Measurements from ENCODE around the gene CELF1.
A peak's percentile ranks its signal among the peaks of the same experiment; 100 is the strongest.

Gene CELF1

GRCh38 chr11:47430524-47430923, 122.4 kb downstream of the CELF1 start:
- Histone ChIP-seq H3K4me1 (ENCODE audit: low read length) (no peaks in the 10 kb centered on the region), H2AFZ (ENCODE audit: low read length) (no peak overlapping the region), H3K27me3 (replicated peaks; ENCODE audit: insufficient read depth, low read length) (no peaks in the 10 kb centered on the region), H3K4me2 (ENCODE audit: low read depth, low read length) (no peak overlapping the region), H3K9me2 (replicated peaks; ENCODE audit: insufficient read depth, low read length) (no peaks in the 10 kb centered on the region), H3K27ac (ENCODE audit: low read length) (no peak overlapping the region), H3F3A (ENCODE audit: insufficient read depth, low read length) (0 out of 2 replicates have a peak, but pooled peaks cover 2% of the 10 kb centered on the region), H3K9me3 (replicated peaks; ENCODE audit: insufficient read depth, low read length) (no peaks in the 10 kb centered on the region), H3K9ac (ENCODE audit: low read length) (no peak overlapping the region), H3K36me3 (replicated peaks; ENCODE audit: insufficient read depth, low read length) (no peaks in the 10 kb centered on the region), H3K79me2 (ENCODE audit: low read length) (peaks cover 6% of the 10 kb centered on the region), H4K20me1 (ENCODE audit: insufficient read depth, low read length) (no peaks in the 10 kb centered on the region), H3K4me3 (ENCODE audit: low read length) (no peak overlapping the region)
- no peak for TF ChIP-seq CTCF (IDR thresholded peaks at IDR 0.05; ENCODE audit: low read length)
- no peak for TF ChIP-seq EZH2 (optimal IDR thresholded peaks at IDR 0.05; ENCODE audit: low read depth, low read length)
- TF ChIP-seq EZH2phosphoT487 (IDR thresholded peaks at IDR 0.05; ENCODE audit: low read length) = no peak
- no peak for DNase-seq

GRCh38 chr11:47426062-47426956, 126.6 kb downstream of the CELF1 start, which contains the start of gene PSMC3:
Gene PSMC3, minus strand, starts transcription at chr11:47426439. Its CDS starts 160 bp downstream, at chr11:47426279.
- Histone ChIP-seq H3K9me3 (replicated peaks; ENCODE audit: insufficient read depth, low read length) (no peaks in the 10 kb centered on the region), H3K9me2 (replicated peaks; ENCODE audit: insufficient read depth, low read length) (no peaks in the 10 kb centered on the region), H3K4me1 (ENCODE audit: low read length) (peaks cover 11% of the 10 kb centered on the region), H3K79me2 (ENCODE audit: low read length) (peaks cover 41% of the 10 kb centered on the region), H4K20me1 (ENCODE audit: insufficient read depth, low read length) (no peaks in the 10 kb centered on the region), H3K9ac (ENCODE audit: low read length) (peak within 1 kb of the TSS; percentile 99), H3K27ac (ENCODE audit: low read length) (peak within 1 kb of the TSS; percentile 71), H3K27me3 (replicated peaks; ENCODE audit: insufficient read depth, low read length) (no peaks in the 10 kb centered on the region), H2AFZ (ENCODE audit: low read length) (peak within 1 kb of the TSS; percentile 99), H3K4me3 (ENCODE audit: low read length) (peak within 1 kb of the TSS; percentile 98), H3F3A (ENCODE audit: insufficient read depth, low read length) (0 out of 2 replicates have a peak, but pooled peaks cover 2% of the 10 kb centered on the region), H3K4me2 (ENCODE audit: low read depth, low read length) (peak within 1 kb of the TSS; percentile 92), H3K36me3 (replicated peaks; ENCODE audit: insufficient read depth, low read length) (0 out of 2 replicates have a peak, but pooled peaks cover 16% of the 10 kb centered on the region)
- TF ChIP-seq CTCF (IDR thresholded peaks at IDR 0.05; ENCODE audit: low read length) (no peak), EZH2phosphoT487 (IDR thresholded peaks at IDR 0.05; ENCODE audit: low read length) (no peak), EZH2 (optimal IDR thresholded peaks at IDR 0.05; ENCODE audit: low read depth, low read length) (no peak)
- DNase-seq = peak; percentile 97

GRCh38 chr11:47425611-47426010, 127.3 kb downstream of the CELF1 start:
- Histone ChIP-seq H3K4me2 (ENCODE audit: low read depth, low read length) (peak overlapping the region; percentile 89), H3K4me1 (ENCODE audit: low read length) (peaks cover 11% of the 10 kb centered on the region), H3K36me3 (replicated peaks; ENCODE audit: insufficient read depth, low read length) (peaks cover 17% of the 10 kb centered on the region; the same call in 1 of the 2 replicates), H3K9me2 (replicated peaks; ENCODE audit: insufficient read depth, low read length) (no peaks in the 10 kb centered on the region), H3K27ac (ENCODE audit: low read length) (peak overlapping the region; percentile 71; the same call in 1 of the 2 replicates), H3F3A (ENCODE audit: insufficient read depth, low read length) (0 out of 2 replicates have a peak, but pooled peaks cover 2% of the 10 kb centered on the region), H3K9me3 (replicated peaks; ENCODE audit: insufficient read depth, low read length) (no peaks in the 10 kb centered on the region), H3K79me2 (ENCODE audit: low read length) (peaks cover 42% of the 10 kb centered on the region), H4K20me1 (ENCODE audit: insufficient read depth, low read length) (no peaks in the 10 kb centered on the region), H3K9ac (ENCODE audit: low read length) (peak overlapping the region; percentile 99), H3K27me3 (replicated peaks; ENCODE audit: insufficient read depth, low read length) (no peaks in the 10 kb centered on the region), H2AFZ (ENCODE audit: low read length) (peak overlapping the region; percentile 99), H3K4me3 (ENCODE audit: low read length) (peak overlapping the region; percentile 98)
- no peak for DNase-seq
- TF ChIP-seq EZH2 (optimal IDR thresholded peaks at IDR 0.05; ENCODE audit: low read depth, low read length) (no peak), EZH2phosphoT487 (IDR thresholded peaks at IDR 0.05; ENCODE audit: low read length) (no peak), CTCF (IDR thresholded peaks at IDR 0.05; ENCODE audit: low read length) (no peak)

Measured in MM.1S (cell line).